Tibial nerve (tissue), 4 donors: ENCODE measurements around the gene KSR2. TPM values are rescaled to one million over a fixed set of nuclear protein-coding genes. Genes with fewer than 3 reads are reported as not detected.

Source experiments
- DNase-seq, 2 donors: peaks; one replicate each; pipeline ENCODE4 v3.0.0-alpha.2; 2019; ENCODE audit warnings: low spot score in 2 of 2
- H3K27ac ChIP-seq, 4 donors: fragments of 200-600 bp; sonication (generic) in 3 of 4; one replicate each; pipeline ENCODE4 v1.5.1; 2017 to 2019; ENCODE audit warnings: mild to moderate bottlenecking in 1 of 4
- H3K27me3 ChIP-seq, 2 donors: fragments of 200-600 bp; sonication (generic) in 1 of 2; one replicate each; pipeline versions ENCODE4 v1.5.1 to v1.6.0; 2017 to 2019
- H3K36me3 ChIP-seq, 3 donors: fragments of 200-600 bp; sonication (generic); one replicate each; pipeline ENCODE4 v1.5.1; 2018 to 2019
- H3K4me1 ChIP-seq, 4 donors: fragments of 200-600 bp; sonication (generic) in 3 of 4; one replicate each; pipeline ENCODE4 v1.5.1; 2017 to 2019
- H3K4me3 ChIP-seq, 4 donors: fragments of 200-600 bp; sonication (generic) in 3 of 4; one replicate each; pipeline ENCODE4 v1.5.1; 2017 to 2019; ENCODE audit warnings: mild to moderate bottlenecking in 1 of 4, moderate library complexity in 1 of 4
- H3K9me3 ChIP-seq, 4 donors: fragments of 200-600 bp; sonication (generic) in 3 of 4; one replicate each; pipeline ENCODE4 v1.5.1; 2017 to 2019
- EP300 ChIP-seq, 2 donors: sonication (generic); formaldehyde crosslinking; IDR thresholded peaks; one replicate each; pipeline ENCODE4 v1.6.1; 2017; ENCODE audit warnings: antibody characterized with exemption in 2 of 2, mild to moderate bottlenecking in 1 of 2
- POLR2A ChIP-seq, 2 donors: fragments of 450-650 bp; IDR thresholded peaks; one replicate each; pipeline ENCODE4 v1.6.1; 2017; ENCODE audit warnings: antibody characterized with exemption in 2 of 2, mild to moderate bottlenecking in 2 of 2, moderate library complexity in 2 of 2
- WGBS, 2 donors: methylation state at CpG; one replicate each; pipeline ENCODE4 v1.1.5; 2018; 5-methylcytosine and 5-hydroxymethylcytosine counted together
- total RNA-seq, 4 donors: library from RNA; depleted of rRNA; stranded (reverse); fragments of >200 nt; gene quantifications; one replicate each; pipeline ENCODE4 v1.1.0, GENCODE V29; 2016
- TF ChIP-seq, protein P1 (sequence below), 5 experiments: fragments of 200-600 bp in 3 of 5; fragments of 450-650 bp in 2 of 5; sonication (generic) in 3 of 5; IDR thresholded peaks; one replicate each; pipeline ENCODE4 v1.5.1; 2016 to 2019; ENCODE audit warnings: antibody characterized with exemption in 5 of 5, mild to moderate bottlenecking in 3 of 5, moderate library complexity in 2 of 5

KSR2 gene
- total RNA-seq, 4 donors from 2014 or later = under 0.01 TPM; not detected in 3

- Histone ChIP-seq H3K27ac (no peak overlapping the region), H3K9me3 (peaks cover 0 to 6% (median 0%) of the 10 kb centered on the region in 4 donors), H3K36me3 (no peaks in the 10 kb centered on the region), H3K27me3 (no peaks in the 10 kb centered on the region), H3K4me1 (no peaks in the 10 kb centered on the region), H3K4me3 (no peak overlapping the region)
- WGBS, 2 donors = 81 to 89% methylated on average over 2 of the region's 2 CpGs
- no peak for DNase-seq
- TF ChIP-seq POLR2A (IDR thresholded peaks at IDR 0.05) (no peak), EP300 (IDR thresholded peaks at IDR 0.05) (no peak)
- TF ChIP-seq, protein P1, sequence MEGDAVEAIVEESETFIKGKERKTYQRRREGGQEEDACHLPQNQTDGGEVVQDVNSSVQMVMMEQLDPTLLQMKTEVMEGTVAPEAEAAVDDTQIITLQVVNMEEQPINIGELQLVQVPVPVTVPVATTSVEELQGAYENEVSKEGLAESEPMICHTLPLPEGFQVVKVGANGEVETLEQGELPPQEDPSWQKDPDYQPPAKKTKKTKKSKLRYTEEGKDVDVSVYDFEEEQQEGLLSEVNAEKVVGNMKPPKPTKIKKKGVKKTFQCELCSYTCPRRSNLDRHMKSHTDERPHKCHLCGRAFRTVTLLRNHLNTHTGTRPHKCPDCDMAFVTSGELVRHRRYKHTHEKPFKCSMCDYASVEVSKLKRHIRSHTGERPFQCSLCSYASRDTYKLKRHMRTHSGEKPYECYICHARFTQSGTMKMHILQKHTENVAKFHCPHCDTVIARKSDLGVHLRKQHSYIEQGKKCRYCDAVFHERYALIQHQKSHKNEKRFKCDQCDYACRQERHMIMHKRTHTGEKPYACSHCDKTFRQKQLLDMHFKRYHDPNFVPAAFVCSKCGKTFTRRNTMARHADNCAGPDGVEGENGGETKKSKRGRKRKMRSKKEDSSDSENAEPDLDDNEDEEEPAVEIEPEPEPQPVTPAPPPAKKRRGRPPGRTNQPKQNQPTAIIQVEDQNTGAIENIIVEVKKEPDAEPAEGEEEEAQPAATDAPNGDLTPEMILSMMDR (IDR thresholded peaks at IDR 0.05) = no peak
These were observed 528.4 kb downstream of the KSR2 start for GRCh38 chr12:117440384-117440783.

GRCh38 chr12:117439531-117440001 is 529.2 kb downstream of the KSR2 start:
- TF ChIP-seq POLR2A (IDR thresholded peaks at IDR 0.05) (no peak), EP300 (IDR thresholded peaks at IDR 0.05) (no peak)
- TF ChIP-seq, protein P1 (IDR thresholded peaks at IDR 0.05) = no peak
- Histone ChIP-seq H3K4me1 (no peaks in the 10 kb centered on the region), H3K27me3 (no peaks in the 10 kb centered on the region), H3K27ac (no peak overlapping the region), H3K36me3 (no peaks in the 10 kb centered on the region), H3K9me3 (peaks cover 0 to 8% (median 0%) of the 10 kb centered on the region in 4 donors), H3K4me3 (no peak overlapping the region)
- WGBS, 2 donors = 29 to 30% methylated on average over 7 of the region's 13 CpGs
- DNase-seq = no peak

DNA sequence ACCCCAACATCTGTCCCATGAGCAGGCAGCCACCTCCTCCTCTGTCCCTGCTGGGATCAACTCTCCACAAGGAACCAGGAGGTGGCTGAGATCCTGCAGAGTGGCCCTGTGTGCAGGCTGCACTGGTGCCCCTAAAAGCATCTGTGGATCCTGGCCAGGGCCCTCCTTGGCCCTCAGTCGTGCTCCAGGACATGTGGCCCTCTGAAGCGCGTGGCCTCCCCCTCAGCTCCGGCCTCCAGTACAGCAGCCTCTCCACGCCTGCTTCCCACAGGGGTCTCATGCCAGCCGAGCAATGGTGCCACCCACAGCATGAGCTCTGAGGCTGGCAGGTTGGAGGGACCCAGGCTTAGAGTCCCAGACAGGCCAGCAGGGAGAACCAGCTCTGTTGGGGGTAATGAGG is 530.0 kb downstream of the KSR2 start:
- 80 to 88% methylated on average over 1 to 5 of the region's 6 CpGs for WGBS, 2 donors
- Histone ChIP-seq H3K4me3 (no peak overlapping the region), H3K27ac (no peak overlapping the region), H3K4me1 (no peaks in the 10 kb centered on the region), H3K27me3 (no peaks in the 10 kb centered on the region), H3K36me3 (no peaks in the 10 kb centered on the region), H3K9me3 (peaks cover 0 to 8% (median 0%) of the 10 kb centered on the region in 4 donors)
- no peak for TF ChIP-seq EP300 (IDR thresholded peaks at IDR 0.05)
- TF ChIP-seq, protein P1 (IDR thresholded peaks at IDR 0.05) = no peak
- TF ChIP-seq POLR2A (IDR thresholded peaks at IDR 0.05) = no peak
- no peak for DNase-seq

GRCh38 chr12:117437516-117438255 is 531.1 kb downstream of the KSR2 start:
- Histone ChIP-seq H3K4me3 (no peak overlapping the region), H3K9me3 (peaks cover 0 to 8% (median 0%) of the 10 kb centered on the region in 4 donors), H3K27ac (no peak overlapping the region), H3K27me3 (no peaks in the 10 kb centered on the region), H3K4me1 (no peaks in the 10 kb centered on the region), H3K36me3 (no peaks in the 10 kb centered on the region)
- 59 to 68% methylated on average over 11 of the region's 11 CpGs for WGBS, 2 donors
- TF ChIP-seq POLR2A (IDR thresholded peaks at IDR 0.05) (no peak), EP300 (IDR thresholded peaks at IDR 0.05) (no peak)
- DNase-seq = no peak

DNA sequence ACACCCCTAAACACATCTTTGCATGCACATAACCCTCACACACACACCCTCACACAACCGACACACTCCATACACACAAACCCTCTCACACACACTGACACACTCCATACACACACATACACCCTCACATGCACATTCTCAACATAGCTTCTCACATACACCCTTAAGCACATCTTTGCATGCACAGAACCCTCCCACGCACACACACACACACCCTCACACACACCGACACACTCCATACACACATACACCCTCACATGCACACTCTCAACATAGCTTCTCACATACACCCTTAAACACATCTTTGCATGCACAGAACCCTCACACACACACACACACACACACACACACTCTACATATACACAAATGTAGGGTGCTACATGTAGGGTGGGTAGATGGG is 534.9 kb downstream of the KSR2 start:
- DNase-seq = no peak
- no peak overlapping the region for H3K27ac ChIP-seq
- H3K9me3 ChIP-seq = peaks cover 0 to 8% (median 0%) of the 10 kb centered on the region in 4 donors
- 86 to 89% methylated on average over 3 of the region's 3 CpGs for WGBS, 2 donors
- H3K27me3 ChIP-seq = no peaks in the 10 kb centered on the region
- no peaks in the 10 kb centered on the region for H3K36me3 ChIP-seq
- TF ChIP-seq, protein P1 (IDR thresholded peaks at IDR 0.05) = no peak
- no peak for TF ChIP-seq POLR2A (IDR thresholded peaks at IDR 0.05)
- no peak for TF ChIP-seq EP300 (IDR thresholded peaks at IDR 0.05)
- no peak overlapping the region for H3K4me3 ChIP-seq
- no peaks in the 10 kb centered on the region for H3K4me1 ChIP-seq
